Astrocyte (in vitro differentiated cells and primary cell): ENCODE measurements around the gene FOXL3. TPM values are rescaled to one million over a fixed set of nuclear protein-coding genes. Genes with fewer than 3 reads are reported as not detected.

ENCODE experiments used
- DNase-seq: peaks from one replicate; pipeline ENCODE4 v3.0.0-alpha.2; 2010; ENCODE audit warnings: low read depth
- FAIRE-seq: peaks from 2 replicates; lab custom pipeline; 2011; peaks lifted over from hg19 to GRCh38; lab: Jason Lieb, UNC
- H2AFZ ChIP-seq: 2 replicates; pipeline ENCODE4 v1.6.0; 2012; ENCODE audit warnings: low read depth, low read length, inconsistent platforms
- H3K27ac ChIP-seq: 2 replicates; pipeline ENCODE4 v1.5.1; 2011; ENCODE audit warnings: low read depth, low read length, inconsistent platforms
- H3K27me3 ChIP-seq: 2 replicates; pipeline ENCODE4 v1.6.0; 2011; ENCODE audit warnings: low read length, inconsistent platforms; ENCODE audit not compliant: insufficient read depth
- H3K36me3 ChIP-seq: 2 replicates; pipeline ENCODE4 v1.5.1; 2011; ENCODE audit warnings: low read length, inconsistent platforms; ENCODE audit not compliant: insufficient read depth
- H3K4me1 ChIP-seq: 2 replicates; pipeline ENCODE4 v1.5.1; 2011; ENCODE audit warnings: low read length, inconsistent platforms; ENCODE audit not compliant: insufficient read depth
- H3K4me2 ChIP-seq: 2 replicates; pipeline ENCODE4 v1.6.0; 2012; ENCODE audit warnings: low read length, inconsistent platforms
- H3K4me3 ChIP-seq: 2 replicates; pipeline ENCODE4 v1.5.1; 2011; ENCODE audit warnings: low read depth, mild to moderate bottlenecking, low read length, inconsistent platforms; ENCODE audit not compliant: insufficient read depth
- H3K79me2 ChIP-seq: 2 replicates; pipeline ENCODE4 v1.6.0; 2012; ENCODE audit warnings: mild to moderate bottlenecking, low read length, inconsistent platforms; ENCODE audit not compliant: insufficient read depth
- H3K9ac ChIP-seq: 2 replicates; pipeline ENCODE4 v1.6.0; 2012; ENCODE audit warnings: mild to moderate bottlenecking, low read length, inconsistent platforms
- H3K9me3 ChIP-seq: 2 replicates; pipeline ENCODE4 v1.5.1; 2012; ENCODE audit warnings: low read depth, mild to moderate bottlenecking, low read length, inconsistent platforms; ENCODE audit not compliant: insufficient read depth
- H4K20me1 ChIP-seq: 2 replicates; pipeline ENCODE4 v1.6.0; 2012; ENCODE audit warnings: low read length, inconsistent platforms; ENCODE audit not compliant: insufficient read depth
- H3K27ac Mint-ChIP-seq: one replicate; pipeline ENCODE4 v1.8.0; 2021; ENCODE audit warnings: mild to moderate bottlenecking, mixed read lengths; ENCODE audit not compliant: unreplicated experiment
- H3K27me3 Mint-ChIP-seq: one replicate; pipeline ENCODE4 v1.8.0; 2021; ENCODE audit warnings: low read depth, mixed read lengths; ENCODE audit not compliant: unreplicated experiment
- H3K36me3 Mint-ChIP-seq: one replicate; pipeline ENCODE4 v1.8.0; 2021; ENCODE audit warnings: low read depth, mixed read lengths; ENCODE audit not compliant: unreplicated experiment
- H3K4me1 Mint-ChIP-seq: one replicate; pipeline ENCODE4 v1.8.0; 2021; ENCODE audit warnings: low read depth, mixed read lengths; ENCODE audit not compliant: unreplicated experiment
- H3K4me3 Mint-ChIP-seq: one replicate; pipeline ENCODE4 v1.8.0; 2021; ENCODE audit warnings: mild to moderate bottlenecking, moderate library complexity, mixed read lengths; ENCODE audit not compliant: unreplicated experiment
- H3K9me3 Mint-ChIP-seq: one replicate; pipeline ENCODE4 v1.8.0; 2021; ENCODE audit warnings: mild to moderate bottlenecking, mixed read lengths; ENCODE audit not compliant: unreplicated experiment
- EZH2 ChIP-seq: IDR thresholded peaks from 2 replicates; pipeline ENCODE4 v1.6.1; 2012; ENCODE audit warnings: mild to moderate bottlenecking, low read length, inconsistent platforms; ENCODE audit not compliant: insufficient read depth
- total RNA-seq: library from RNA; stranded (reverse); gene quantifications from 2 replicates; pipeline ENCODE4 v1.2.1, GENCODE V29; 2021
- TF ChIP-seq, protein P1 (sequence below): IDR thresholded peaks from 2 replicates; pipeline ENCODE4 v1.5.1; 2011; ENCODE audit warnings: low read depth, mild to moderate bottlenecking, inconsistent platforms, low read length, moderate library complexity; ENCODE audit not compliant: insufficient read depth

The FOXL3 gene
- total RNA-seq, 1 donor from 2014 or later = not detected

DNA sequence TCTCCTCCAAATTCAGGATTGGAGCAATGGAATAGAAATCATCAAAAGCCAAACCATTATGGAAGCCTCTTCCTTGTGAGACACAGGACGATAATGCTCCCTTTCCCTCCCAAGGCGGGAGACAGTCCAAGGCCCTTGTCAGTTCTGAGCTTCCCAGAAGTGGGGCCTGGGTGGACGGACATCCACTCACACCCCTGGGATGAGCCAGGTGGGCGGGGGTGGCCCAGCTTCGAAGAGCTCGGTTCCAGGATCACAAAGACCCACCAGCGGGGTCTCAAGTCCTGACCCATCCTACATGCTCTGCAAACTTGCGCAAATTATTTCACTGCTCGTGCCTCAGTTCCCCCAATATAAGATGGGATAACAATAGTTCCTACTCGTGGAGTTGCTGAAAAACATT lies 10.1 kb upstream of the FOXL3 start:
- Histone ChIP-seq H2AFZ (no peak overlapping the region), H3K27ac (no peak overlapping the region), H3K9me3 (no peaks in the 10 kb centered on the region), H3K9ac (no peak overlapping the region), H3K36me3 (no peaks in the 10 kb centered on the region), H3K4me1 (no peaks in the 10 kb centered on the region), H3K4me3 (no peak overlapping the region), H3K27me3 (no peaks in the 10 kb centered on the region), H3K4me2 (no peak overlapping the region), H4K20me1 (no peaks in the 10 kb centered on the region), H3K79me2 (no peaks in the 10 kb centered on the region)
- H3K36me3 Mint-ChIP-seq = peaks cover 4% of the 10 kb centered on the region
- TF ChIP-seq, protein P1, sequence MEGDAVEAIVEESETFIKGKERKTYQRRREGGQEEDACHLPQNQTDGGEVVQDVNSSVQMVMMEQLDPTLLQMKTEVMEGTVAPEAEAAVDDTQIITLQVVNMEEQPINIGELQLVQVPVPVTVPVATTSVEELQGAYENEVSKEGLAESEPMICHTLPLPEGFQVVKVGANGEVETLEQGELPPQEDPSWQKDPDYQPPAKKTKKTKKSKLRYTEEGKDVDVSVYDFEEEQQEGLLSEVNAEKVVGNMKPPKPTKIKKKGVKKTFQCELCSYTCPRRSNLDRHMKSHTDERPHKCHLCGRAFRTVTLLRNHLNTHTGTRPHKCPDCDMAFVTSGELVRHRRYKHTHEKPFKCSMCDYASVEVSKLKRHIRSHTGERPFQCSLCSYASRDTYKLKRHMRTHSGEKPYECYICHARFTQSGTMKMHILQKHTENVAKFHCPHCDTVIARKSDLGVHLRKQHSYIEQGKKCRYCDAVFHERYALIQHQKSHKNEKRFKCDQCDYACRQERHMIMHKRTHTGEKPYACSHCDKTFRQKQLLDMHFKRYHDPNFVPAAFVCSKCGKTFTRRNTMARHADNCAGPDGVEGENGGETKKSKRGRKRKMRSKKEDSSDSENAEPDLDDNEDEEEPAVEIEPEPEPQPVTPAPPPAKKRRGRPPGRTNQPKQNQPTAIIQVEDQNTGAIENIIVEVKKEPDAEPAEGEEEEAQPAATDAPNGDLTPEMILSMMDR = no peak
- no peak for TF ChIP-seq EZH2
- no peak for DNase-seq
- H3K4me3 Mint-ChIP-seq = no peak overlapping the region
- H3K4me1 Mint-ChIP-seq = no peaks in the 10 kb centered on the region
- FAIRE-seq = no peak
- peaks cover 16% of the 10 kb centered on the region for H3K9me3 Mint-ChIP-seq
- peaks cover 48% of the 10 kb centered on the region for H3K27me3 Mint-ChIP-seq
- no peak overlapping the region for H3K27ac Mint-ChIP-seq

DNA sequence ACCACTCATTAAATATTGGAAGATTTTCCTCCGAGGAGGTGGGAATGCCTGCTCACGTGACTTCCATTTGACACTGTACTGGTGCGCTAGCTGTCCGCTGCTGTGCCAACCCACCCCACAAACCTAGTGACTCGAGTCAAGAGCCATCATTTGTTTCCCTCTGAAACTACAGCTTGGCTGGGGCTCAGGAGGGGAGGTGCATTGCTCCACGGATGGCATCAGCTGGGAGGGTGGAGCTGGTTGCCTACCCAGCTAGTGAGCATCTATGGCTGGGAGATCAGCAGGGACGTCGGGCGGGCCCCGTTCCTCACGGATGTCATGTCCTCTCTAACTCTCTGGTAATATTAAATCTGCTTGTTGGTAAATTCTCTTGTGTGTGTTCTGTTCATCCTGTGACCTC lies 9.5 kb upstream of the FOXL3 start:
- H3K4me1 ChIP-seq = no peaks in the 10 kb centered on the region
- H3K4me3 Mint-ChIP-seq = no peak overlapping the region
- peaks cover 5% of the 10 kb centered on the region for H3K27me3 ChIP-seq
- FAIRE-seq (no peak), DNase-seq (no peak)
- no peak overlapping the region for H3K27ac ChIP-seq
- H3K9me3 ChIP-seq = no peaks in the 10 kb centered on the region
- H3K27ac Mint-ChIP-seq = no peak overlapping the region
- no peaks in the 10 kb centered on the region for H3K36me3 ChIP-seq
- no peaks in the 10 kb centered on the region for H3K79me2 ChIP-seq
- peaks cover 13% of the 10 kb centered on the region for H3K9me3 Mint-ChIP-seq
- no peaks in the 10 kb centered on the region for H3K4me1 Mint-ChIP-seq
- H3K36me3 Mint-ChIP-seq = peaks cover 4% of the 10 kb centered on the region
- H4K20me1 ChIP-seq = no peaks in the 10 kb centered on the region
- peaks cover 47% of the 10 kb centered on the region for H3K27me3 Mint-ChIP-seq
- no peak for TF ChIP-seq EZH2
- TF ChIP-seq, protein P1 = no peak
- no peak overlapping the region for H2AFZ ChIP-seq
- H3K9ac ChIP-seq = no peak overlapping the region
- H3K4me2 ChIP-seq = no peak overlapping the region
- H3K4me3 ChIP-seq = no peak overlapping the region

DNA sequence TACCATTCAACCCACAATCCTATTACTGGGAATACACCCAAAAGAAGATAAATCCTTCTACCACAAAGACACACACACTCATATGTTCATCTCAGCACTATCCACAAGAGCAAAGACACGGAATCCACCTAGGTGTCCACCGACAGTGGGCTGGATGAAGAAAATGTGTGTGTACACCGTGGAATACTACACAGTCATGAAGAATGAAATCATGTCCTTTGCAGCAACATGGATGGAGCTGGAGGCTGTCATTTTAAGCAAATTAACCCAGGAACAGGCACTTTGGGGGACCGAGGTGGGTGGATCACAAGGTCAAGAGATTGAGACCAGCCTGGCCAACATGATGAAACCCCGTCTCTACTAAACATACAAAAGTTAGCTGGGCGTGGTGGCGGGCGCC lies 8.3 kb upstream of the FOXL3 start:
- no peak overlapping the region for H3K4me3 ChIP-seq
- no peaks in the 10 kb centered on the region for H3K36me3 ChIP-seq
- no peak overlapping the region for H3K9ac ChIP-seq
- H3K27ac Mint-ChIP-seq = no peak overlapping the region
- H3K4me1 ChIP-seq = no peaks in the 10 kb centered on the region
- no peak overlapping the region for H3K27ac ChIP-seq
- H3K36me3 Mint-ChIP-seq = peaks cover 4% of the 10 kb centered on the region
- H3K4me2 ChIP-seq = no peak overlapping the region
- no peak overlapping the region for H2AFZ ChIP-seq
- H3K4me3 Mint-ChIP-seq = no peak overlapping the region
- H3K9me3 Mint-ChIP-seq = peaks cover 13% of the 10 kb centered on the region
- H4K20me1 ChIP-seq = no peaks in the 10 kb centered on the region
- no peak for FAIRE-seq
- H3K27me3 ChIP-seq = peaks cover 10% of the 10 kb centered on the region
- no peaks in the 10 kb centered on the region for H3K79me2 ChIP-seq
- no peak for DNase-seq
- no peaks in the 10 kb centered on the region for H3K9me3 ChIP-seq
- TF ChIP-seq, protein P1 = no peak
- no peaks in the 10 kb centered on the region for H3K4me1 Mint-ChIP-seq
- H3K27me3 Mint-ChIP-seq = peaks cover 48% of the 10 kb centered on the region
